Pericardium fibroblast (primary cell): Measurements from ENCODE around the gene TSPY8. TPM values are rescaled to one million over a fixed set of nuclear protein-coding genes. Genes with fewer than 3 reads are reported as not detected.

ENCODE experiments used
- total RNA-seq: library from RNA; depleted of rRNA; stranded (reverse); fragments of >200 nt; gene quantifications from 2 replicates; pipeline ENCODE4 v1.2.3, GENCODE V29; 2015

TSPY8 gene, protein sequence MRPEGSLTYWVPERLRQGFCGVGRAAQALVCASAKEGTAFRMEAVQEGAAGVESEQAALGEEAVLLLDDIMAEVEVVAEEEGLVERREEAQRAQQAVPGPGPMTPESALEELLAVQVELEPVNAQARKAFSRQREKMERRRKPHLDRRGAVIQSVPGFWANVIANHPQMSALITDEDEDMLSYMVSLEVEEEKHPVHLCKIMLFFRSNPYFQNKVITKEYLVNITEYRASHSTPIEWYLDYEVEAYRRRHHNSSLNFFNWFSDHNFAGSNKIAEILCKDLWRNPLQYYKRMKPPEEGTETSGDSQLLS
- not detected in 2 replicates for total RNA-seq

DNA sequence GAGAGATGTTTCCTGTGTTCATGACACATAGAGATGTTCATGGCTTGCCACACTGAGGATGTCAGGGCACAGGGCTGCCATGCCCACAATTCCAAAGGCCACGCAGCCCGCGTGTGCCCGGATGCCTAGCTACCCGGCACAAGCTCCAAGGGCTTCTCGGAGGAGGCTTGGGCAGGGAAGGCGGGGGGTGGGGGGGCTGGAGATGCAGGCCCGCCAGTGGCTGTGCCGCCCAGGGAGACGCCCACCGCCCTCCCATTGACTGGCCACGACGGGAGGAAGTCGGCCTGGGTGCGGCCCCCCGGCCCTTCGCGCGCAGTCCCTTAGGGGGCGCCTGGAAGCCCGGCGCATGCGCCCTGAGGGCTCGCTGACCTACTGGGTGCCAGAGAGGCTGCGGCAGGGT, at the start of gene TSPY8:
Gene TSPY8 (plus strand): TSS at position 301 of the 400 bp plus-strand sequence. CDS start 46 bp downstream, at position 347.

DNA sequence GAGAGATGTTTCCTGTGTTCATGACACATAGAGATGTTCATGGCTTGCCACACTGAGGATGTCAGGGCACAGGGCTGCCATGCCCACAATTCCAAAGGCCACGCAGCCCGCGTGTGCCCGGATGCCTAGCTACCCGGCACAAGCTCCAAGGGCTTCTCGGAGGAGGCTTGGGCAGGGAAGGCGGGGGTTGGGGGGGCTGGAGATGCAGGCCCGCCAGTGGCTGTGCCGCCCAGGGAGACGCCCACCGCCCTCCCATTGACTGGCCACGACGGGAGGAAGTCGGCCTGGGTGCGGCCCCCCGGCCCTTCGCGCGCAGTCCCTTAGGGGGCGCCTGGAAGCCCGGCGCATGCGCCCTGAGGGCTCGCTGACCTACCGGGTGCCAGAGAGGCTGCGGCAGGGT, 20.4 kb upstream of the TSPY8 start, which contains the start of gene TSPY4:
Gene TSPY4 (plus strand): TSS at position 301 of the 400 bp plus-strand sequence. CDS start 46 bp downstream, at position 347.

DNA sequence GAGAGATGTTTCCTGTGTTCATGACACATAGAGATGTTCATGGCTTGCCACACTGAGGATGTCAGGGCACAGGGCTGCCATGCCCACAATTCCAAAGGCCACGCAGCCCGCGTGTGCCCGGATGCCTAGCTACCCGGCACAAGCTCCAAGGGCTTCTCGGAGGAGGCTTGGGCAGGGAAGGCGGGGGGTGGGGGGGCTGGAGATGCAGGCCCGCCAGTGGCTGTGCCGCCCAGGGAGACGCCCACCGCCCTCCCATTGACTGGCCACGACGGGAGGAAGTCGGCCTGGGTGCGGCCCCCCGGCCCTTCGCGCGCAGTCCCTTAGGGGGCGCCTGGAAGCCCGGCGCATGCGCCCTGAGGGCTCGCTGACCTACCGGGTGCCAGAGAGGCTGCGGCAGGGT, 40.5 kb downstream of the TSPY8 start, which contains the start of gene TSPY3:
Gene TSPY3 (plus strand): TSS at position 301 of the 400 bp plus-strand sequence. CDS start 46 bp downstream, at position 347.

Other genes starting within 250 kb of the TSPY8 start
- not detected in 2 replicates for gene TSPY4, start 20.3 kb upstream of the TSPY8 start, total RNA-seq
- gene TSPY3, start 40.6 kb downstream of the TSPY8 start, total RNA-seq, result not detected in 2 replicates
- not detected in 2 replicates for gene TSPY1, start 109.2 kb downstream of the TSPY8 start, total RNA-seq
- gene TSPY9, start 129.5 kb downstream of the TSPY8 start, total RNA-seq, result not detected in 2 replicates
- gene TSPY10, start 170.1 kb downstream of the TSPY8 start, total RNA-seq, result not detected in 2 replicates